Measurements from ENCODE around the gene LEF1. TPM values are rescaled to one million over a fixed set of nuclear protein-coding genes. Genes with fewer than 3 reads are reported as not detected.

Gene LEF1
- total and polyA plus RNA-seq, 2 of the 8 experiments (the other 6 are each of a cell fraction or from before 2014, with no cell fraction given): 2.6 to 5.2 TPM

DNA sequence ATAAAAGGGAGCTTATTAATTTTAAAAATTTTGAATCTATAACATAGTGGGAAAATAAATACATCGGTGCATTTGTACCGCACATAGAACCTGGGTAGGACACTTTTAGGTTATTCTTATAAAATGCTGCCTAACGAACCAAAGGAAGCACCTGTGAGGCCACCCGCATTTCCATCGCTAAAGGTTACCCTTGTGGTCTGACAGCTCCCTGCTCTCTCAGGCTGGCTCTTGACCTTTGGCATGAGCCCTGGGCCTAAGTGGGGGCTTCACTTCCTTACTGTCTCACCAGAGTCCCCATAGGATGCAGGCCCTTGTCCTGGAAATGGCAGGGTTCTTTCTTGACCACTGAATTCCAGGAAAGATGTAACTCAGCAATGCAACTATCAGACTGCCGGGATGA lies 133.0 kb downstream of the LEF1 start (continued):
- TF ChIP-seq JUND (IDR thresholded peaks at IDR 0.05; ENCODE audit: low read length) (no peak), SIRT6 (IDR thresholded peaks at IDR 0.05; ENCODE audit: low read length) (no peak), ASH2L (IDR thresholded peaks at IDR 0.05; ENCODE audit: low read length) (no peak), RNF2 (IDR thresholded peaks at IDR 0.05; ENCODE audit: borderline replicate concordance, low read depth, low read length, missing control alignments, poor library complexity, severe bottlenecking) (no peak), TAF1 (IDR thresholded peaks at IDR 0.05; ENCODE audit: low read depth, low read length) (no peak), TBP (IDR thresholded peaks at IDR 0.05; ENCODE audit: low read depth, low read length) (no peak)
- TF ChIP-seq, protein P1, sequence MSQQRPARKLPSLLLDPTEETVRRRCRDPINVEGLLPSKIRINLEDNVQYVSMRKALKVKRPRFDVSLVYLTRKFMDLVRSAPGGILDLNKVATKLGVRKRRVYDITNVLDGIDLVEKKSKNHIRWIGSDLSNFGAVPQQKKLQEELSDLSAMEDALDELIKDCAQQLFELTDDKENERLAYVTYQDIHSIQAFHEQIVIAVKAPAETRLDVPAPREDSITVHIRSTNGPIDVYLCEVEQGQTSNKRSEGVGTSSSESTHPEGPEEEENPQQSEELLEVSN (IDR thresholded peaks at IDR 0.05): no peak

Measured in H1 (cell line).